ENCODE data around the gene C16orf90. TPM values are rescaled to one million over a fixed set of nuclear protein-coding genes. Genes with fewer than 3 reads are reported as not detected.

The C16orf90 gene
- total RNA-seq, 2 experiments from 2014 or later: not detected

DNA sequence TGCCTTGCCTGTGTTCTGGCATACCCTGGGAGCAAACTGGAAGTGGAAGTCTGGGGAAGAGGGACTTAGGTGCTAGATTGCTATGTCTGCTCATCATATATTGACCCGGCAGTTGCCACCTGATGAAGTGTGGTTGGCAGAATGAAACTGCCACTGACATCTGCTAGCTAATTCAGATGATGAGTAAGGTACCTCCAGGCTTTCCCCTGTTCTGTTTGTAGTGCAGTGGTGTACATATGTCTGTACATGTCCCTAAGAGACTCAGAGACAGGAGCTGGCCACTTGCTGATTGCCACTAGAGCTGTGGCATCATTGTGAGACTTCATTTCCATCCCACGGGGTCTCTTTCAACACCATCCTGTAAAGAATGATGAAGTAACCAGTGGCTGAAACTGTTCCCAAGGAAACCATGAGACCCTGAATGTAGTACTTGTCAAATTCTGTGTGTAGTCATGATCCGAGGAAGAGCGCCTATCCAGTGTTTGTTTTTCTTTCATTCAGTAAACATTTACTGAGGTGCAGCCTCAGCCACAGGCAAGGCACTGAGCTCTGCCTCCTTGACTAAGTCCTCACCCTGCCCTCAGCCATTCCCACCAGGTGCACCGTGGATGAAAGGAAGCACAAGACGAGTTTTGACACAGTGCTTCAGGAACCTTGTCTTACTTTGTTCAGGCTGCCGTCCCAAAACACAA is 18.7 kb upstream of the C16orf90 start:
- no peak overlapping the region for H2AFZ ChIP-seq (ENCODE audit: low read length)
- H4K20me1 ChIP-seq (ENCODE audit: insufficient read depth, low read length): no peaks in the 10 kb centered on the region
- no peak for DNase-seq (ENCODE audit: low spot score)
- peaks cover 4% of the 10 kb centered on the region; the same call in 1 of the 2 replicates for H3K36me3 ChIP-seq (ENCODE audit: insufficient read depth, low read length)
- intact Hi-C loops (cut with micrococcal nuclease; ENCODE audit: unreplicated experiment): no loop called here
- POLR2A ChIA-PET: interaction anchor here (0.5 to 0.6 kb wide), 2 partner anchors 23 to 1077 kb away, joined by 3 to 5 read pairs; no protein-coding TSS in a partner anchor
- TF ChIP-seq EZH2phosphoT487 (IDR thresholded peaks at IDR 0.05; ENCODE audit: borderline replicate concordance, low read depth, low read length): no peak
- TF ChIP-seq, protein P1, sequence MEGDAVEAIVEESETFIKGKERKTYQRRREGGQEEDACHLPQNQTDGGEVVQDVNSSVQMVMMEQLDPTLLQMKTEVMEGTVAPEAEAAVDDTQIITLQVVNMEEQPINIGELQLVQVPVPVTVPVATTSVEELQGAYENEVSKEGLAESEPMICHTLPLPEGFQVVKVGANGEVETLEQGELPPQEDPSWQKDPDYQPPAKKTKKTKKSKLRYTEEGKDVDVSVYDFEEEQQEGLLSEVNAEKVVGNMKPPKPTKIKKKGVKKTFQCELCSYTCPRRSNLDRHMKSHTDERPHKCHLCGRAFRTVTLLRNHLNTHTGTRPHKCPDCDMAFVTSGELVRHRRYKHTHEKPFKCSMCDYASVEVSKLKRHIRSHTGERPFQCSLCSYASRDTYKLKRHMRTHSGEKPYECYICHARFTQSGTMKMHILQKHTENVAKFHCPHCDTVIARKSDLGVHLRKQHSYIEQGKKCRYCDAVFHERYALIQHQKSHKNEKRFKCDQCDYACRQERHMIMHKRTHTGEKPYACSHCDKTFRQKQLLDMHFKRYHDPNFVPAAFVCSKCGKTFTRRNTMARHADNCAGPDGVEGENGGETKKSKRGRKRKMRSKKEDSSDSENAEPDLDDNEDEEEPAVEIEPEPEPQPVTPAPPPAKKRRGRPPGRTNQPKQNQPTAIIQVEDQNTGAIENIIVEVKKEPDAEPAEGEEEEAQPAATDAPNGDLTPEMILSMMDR (conservative IDR thresholded peaks at IDR 0.05; ENCODE audit: low read length): no peak
- no peaks in the 10 kb centered on the region for H3K4me1 ChIP-seq (ENCODE audit: insufficient read depth, low read length, poor library complexity, severe bottlenecking)
- no peak overlapping the region for H3K4me3 ChIP-seq (ENCODE audit: low read depth, low read length, poor library complexity, severe bottlenecking)
- no peak overlapping the region for H3K27ac ChIP-seq (ENCODE audit: low read depth, low read length, poor library complexity, severe bottlenecking)
- H3K79me2 ChIP-seq (ENCODE audit: insufficient read depth, low read depth, low read length): no peaks in the 10 kb centered on the region
- H3K9me2 ChIP-seq (ENCODE audit: insufficient read depth, low read length): no peaks in the 10 kb centered on the region
- H3K9me3 ChIP-seq (ENCODE audit: low read length): no peaks in the 10 kb centered on the region
- no peak overlapping the region for H3K4me2 ChIP-seq (ENCODE audit: low read length)
- BruUV-seq (replicated peaks): no TSS peak
- CTCF ChIA-PET (ENCODE audit: unreplicated experiment): interaction anchor here (0.6 kb wide), 1 partner anchor 545 kb away, joined by 3 read pairs; no protein-coding TSS in a partner anchor

DNA sequence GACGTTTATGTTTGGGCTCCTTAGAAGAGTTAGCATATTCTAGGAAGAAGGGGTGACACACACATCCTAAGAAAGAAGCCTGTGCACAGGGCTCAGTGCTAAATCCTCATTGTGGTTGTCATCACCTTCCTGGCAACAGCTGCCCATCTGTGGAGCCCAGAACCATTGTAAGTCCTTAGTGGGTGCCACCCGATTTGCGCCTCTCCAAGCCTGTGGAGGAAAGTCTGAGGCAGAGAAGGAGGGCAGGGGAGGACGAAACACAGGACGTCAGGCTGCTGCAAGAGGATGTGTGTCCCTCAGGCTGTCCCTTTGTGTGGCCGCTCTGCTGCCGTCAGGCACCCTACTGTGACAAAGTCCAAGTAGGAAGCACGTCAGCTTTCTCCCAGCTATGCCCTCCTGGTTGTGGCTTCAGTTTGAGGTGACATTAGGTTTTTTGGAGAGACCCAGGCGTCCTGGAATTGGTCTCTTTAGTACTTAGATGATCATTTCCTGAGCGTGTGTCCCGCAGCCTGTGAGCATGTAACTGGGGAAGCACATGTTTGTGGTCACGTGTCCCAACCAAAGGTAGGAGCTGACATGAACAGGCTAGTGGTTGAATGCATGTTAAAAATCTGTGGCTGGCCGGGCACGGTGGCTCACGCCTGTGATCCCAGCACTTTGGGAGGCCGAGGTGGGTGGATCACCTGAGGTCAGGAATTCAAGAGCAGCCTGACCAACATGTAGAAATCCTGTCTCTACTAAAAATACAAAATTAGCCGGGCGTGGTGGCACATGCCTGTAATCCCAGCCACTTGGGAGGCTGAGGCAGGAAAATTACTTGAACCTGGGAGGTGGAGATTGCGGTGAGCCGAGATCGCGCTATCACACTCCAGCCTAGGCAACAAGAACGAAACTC is 16.2 kb upstream of the C16orf90 start:
- no peak overlapping the region for H3K4me2 ChIP-seq (ENCODE audit: low read length)
- intact Hi-C loops (cut with micrococcal nuclease; ENCODE audit: unreplicated experiment): no loop called here
- no peaks in the 10 kb centered on the region for H3K9me2 ChIP-seq (ENCODE audit: insufficient read depth, low read length)
- DNase-seq (ENCODE audit: low spot score): no peak
- no peak overlapping the region for H3K4me3 ChIP-seq (ENCODE audit: low read depth, low read length, poor library complexity, severe bottlenecking)
- H3K27ac ChIP-seq (ENCODE audit: low read depth, low read length, poor library complexity, severe bottlenecking): no peak overlapping the region
- H3K9me3 ChIP-seq (ENCODE audit: low read length): no peaks in the 10 kb centered on the region
- TF ChIP-seq EZH2phosphoT487 (IDR thresholded peaks at IDR 0.05; ENCODE audit: borderline replicate concordance, low read depth, low read length): no peak
- TF ChIP-seq, protein P1 (conservative IDR thresholded peaks at IDR 0.05; ENCODE audit: low read length): no peak
- ChIA-PET CTCF (ENCODE audit: unreplicated experiment) (no interaction called here), POLR2A (no interaction called here)
- no peaks in the 10 kb centered on the region for H3K4me1 ChIP-seq (ENCODE audit: insufficient read depth, low read length, poor library complexity, severe bottlenecking)
- H3K36me3 ChIP-seq (ENCODE audit: insufficient read depth, low read length): peaks cover 4% of the 10 kb centered on the region; the same call in 1 of the 2 replicates
- H2AFZ ChIP-seq (ENCODE audit: low read length): no peak overlapping the region
- H3K79me2 ChIP-seq (ENCODE audit: insufficient read depth, low read depth, low read length): no peaks in the 10 kb centered on the region
- BruUV-seq (replicated peaks): no TSS peak
- H4K20me1 ChIP-seq (ENCODE audit: insufficient read depth, low read length): no peaks in the 10 kb centered on the region

Data from OCI-LY7 (cell line).